AML-193 (cell line): ENCODE data around the gene AGAP1.
"Not testable (repeated sequence)": the region's sequence is repeated elsewhere in the genome, so short reads cannot be mapped to it uniquely, and the experiment has no call there.

Experiments
- DNase-seq, 2 experiments: peaks; one replicate each; lab custom pipeline; 2025; lab: John Stamatoyannopoulos, UW

Gene AGAP1

DNA sequence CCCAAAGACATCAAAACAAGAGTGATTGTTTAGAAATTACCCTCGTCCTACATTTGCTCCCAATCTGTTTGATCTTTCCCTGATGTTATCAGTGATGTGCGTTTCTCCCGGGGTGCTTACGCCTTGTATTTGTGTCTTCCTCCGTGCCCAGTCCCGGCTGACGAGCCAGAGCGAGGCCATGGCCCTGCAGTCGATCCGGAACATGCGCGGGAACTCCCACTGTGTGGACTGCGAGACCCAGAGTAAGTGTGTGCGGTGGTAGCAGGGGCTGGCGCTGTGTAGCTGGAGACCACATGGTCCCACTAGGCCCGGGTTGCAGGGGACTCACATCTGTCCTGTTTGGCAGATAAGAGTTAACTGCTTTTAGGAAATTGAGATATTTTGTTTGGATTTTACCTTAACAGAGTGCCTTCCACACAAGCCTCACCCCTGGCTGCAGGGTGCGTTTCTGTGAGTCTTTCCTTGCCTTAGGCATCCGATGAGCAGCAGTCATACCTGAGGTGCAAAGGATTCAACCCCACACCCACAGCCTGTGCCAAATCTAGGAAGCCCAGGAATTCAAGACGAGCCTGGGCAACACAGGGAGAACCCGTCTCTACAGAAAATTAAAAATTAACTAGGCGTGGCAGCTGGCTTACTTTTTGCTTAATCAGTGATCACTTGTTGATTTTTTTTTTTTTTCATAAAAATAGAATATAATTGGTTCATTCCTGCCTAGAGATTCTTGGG lies 546.9 kb downstream of the AGAP1 start:
- no peak for DNase-seq

DNA sequence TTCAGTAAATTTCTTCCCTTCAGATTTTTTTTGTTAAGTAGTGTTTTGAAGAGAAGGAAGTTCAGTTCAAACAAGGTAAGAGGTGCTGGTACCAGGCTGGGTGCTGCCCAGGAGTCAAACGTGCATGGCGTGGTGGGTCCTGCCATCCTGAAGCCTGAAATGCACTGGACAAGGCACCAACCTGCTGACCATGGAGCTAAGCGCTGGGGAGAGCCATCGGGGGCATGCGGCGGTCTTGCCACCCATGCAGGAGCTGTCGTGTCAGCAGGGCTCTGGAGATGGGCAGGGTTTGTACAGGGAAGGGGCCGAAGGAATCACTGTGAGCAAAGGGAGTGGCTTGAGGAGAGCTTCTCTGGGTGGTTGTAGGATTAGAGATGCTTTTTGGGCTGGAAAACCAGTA lies 547.8 kb downstream of the AGAP1 start:
- no peak for DNase-seq

DNA sequence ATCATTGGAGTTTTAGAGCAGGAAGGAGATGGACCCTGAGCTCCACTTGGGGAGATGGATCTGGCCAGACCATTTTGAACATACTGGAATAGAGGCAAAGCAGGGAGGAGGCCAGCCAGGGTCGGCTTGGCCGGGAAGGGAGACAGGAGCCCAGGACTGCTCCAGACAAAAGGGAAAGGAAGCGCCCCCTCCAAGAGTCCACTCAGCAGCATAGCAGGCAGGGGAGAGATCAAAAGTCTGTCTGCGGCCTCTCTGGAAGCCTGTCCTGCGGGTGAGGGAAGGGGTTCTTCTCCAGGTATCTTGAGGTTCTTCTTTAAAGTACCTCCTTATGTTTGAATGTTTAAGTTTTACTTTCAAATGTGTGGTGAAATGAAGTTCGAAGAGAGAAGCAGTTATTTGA lies 548.2 kb downstream of the AGAP1 start:
- no peak for DNase-seq

DNA sequence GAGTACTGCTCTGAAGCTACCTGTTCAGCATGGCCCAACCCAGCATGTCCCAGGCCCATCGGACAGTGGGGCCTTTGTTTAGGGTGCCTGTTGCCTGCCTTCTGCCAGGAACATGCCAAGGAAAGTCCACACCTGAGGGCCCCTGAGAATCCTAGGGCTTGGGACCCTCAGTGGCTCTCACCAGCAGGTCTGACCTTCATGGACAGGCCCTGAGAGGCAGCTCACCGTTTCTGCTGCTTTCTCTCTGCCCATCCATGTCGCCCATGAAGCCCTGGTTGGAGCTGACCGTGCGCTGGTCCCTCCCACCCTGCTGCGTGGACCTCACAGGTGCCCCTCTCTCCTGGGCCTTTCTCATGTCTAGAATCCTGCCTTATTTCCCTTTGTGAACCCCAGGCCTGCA lies 550.3 kb downstream of the AGAP1 start:
- DNase-seq = no peak

DNA sequence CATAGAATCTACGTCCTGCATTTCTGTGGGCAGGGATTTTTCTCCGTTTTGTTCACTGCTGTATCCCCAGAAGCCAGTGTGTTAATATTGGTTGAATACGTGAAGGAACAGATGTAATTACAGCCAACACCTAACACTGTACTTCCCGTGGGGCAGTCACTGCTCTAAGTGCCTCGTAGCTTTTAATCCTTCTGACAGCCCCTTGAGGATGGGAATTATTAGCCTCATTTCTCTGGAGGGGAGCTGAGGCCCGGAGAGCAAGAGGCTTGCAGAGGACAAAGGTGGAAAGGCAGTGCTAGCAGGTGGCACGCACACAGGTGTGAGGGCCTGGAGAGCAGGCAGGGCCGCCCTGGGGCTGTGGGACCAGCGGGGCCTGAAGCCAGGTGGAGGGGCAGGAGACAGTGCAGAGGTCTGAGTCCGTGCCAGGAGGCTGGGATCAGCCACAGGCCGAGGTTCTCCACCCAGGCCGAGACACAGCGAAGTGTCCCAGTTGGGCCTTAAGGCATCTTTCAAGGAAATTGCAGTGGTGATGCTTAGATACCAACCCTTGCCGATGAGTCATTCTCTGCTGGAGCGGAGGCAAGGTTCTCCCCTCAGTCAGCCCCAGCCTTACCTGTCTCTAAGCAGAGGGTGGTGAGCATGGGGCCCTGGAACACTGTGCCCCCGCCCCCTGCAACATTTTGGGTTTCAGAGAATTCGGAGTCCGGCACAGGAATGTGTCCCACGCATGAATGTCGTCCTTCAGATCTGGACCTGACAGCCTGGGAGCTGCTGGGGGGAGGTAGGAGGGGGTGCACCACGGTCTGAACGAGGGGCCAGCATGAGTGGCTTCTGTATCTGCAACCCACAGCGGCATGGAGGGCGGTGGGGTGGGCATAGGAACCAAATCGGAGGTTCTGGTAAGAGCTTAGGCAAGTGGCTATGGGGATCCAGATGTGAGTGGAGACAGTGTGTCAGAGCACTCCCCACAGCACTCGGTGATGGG lies 551.7 kb downstream of the AGAP1 start:
- no peak for DNase-seq

DNA sequence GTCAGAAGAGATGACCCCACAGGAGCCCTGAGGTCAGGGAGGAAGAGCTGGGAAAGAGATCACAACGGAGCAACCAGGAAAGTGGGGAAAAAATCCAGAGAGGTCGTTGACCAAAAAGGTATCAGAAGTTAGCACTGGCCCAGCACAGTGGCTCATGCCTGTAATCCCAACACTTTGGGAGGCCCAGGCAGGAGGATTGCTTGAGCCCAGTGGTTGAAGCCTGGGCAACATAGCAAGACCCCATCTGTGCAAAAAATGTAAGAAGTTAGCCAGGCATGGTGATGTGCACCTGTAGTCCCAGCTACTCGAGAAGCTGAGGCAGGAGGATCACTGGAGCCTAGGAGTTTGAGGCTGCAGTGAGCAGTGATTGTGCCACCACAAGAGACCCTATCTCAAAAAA lies 552.9 kb downstream of the AGAP1 start:
- no peak for DNase-seq

DNA sequence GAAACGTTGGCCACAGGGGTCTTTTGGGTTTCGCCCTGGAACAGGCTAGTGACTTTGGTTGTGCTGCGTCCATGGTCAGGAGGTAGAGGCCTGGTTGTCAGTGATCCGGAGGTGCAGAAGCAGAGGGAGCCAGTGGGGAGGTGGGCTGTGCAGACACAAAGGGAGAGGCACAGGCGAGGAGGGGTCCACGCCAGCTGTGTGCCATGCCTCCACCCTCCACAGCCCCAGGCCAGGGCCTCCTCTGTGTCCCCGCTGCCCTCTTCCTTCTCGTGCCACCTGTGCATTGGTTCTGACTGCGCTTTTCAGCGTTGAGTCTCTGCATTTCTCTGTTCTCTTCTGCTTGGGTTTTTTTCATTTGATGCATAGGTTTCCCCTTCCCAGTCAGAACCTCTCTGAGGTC lies 553.3 kb downstream of the AGAP1 start:
- no peak for DNase-seq

DNA sequence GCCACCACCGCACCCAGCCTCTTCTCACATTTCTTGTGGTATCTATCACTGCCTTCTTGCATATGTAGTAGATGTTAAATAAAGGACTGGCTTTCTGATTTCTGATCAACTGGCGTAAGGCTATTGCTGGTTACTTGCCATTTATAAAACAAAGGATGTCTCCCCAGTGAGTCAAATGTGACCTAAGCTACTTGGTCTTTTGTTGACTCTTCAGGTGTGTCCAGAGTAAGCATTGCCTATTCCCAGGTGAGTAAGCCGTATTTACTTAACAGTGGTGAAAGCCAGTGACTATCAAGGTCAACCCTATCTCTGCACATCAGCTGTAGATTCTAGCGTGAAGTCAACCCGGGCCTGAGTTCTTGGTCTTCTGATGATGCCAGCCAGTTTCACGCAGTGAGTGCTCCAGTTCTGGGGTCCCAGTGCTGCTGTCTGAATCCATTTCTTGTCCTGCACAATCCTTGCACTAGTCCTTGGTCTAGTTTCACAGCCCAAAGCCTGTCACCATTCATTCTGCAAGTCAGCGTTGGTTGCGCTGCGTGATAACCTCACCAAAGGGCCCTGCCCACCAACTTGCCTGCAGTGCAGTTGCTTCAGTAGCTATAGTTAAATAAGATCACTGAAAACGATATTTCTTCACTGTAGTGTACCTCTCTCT lies 554.2 kb downstream of the AGAP1 start:
- DNase-seq = no peak

DNA sequence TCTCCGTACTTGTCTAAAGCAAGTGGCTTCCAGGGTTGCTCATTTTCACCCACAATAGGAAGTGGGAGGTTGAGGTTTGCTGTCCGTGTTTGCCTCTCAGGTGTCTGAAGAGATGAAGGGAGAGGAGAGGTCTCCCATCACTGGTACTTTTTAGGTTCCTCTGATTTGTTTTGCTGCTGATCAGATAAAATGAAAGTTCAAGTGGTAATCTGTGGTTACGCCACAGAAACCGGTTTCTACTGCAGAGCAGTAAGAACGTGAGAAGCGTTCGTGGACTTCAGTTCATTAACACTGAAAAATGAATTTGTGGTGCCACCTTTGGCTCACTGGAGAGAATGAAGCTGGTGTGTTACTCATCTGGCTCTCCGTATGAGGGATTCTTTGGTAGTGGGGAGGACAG lies 556.1 kb downstream of the AGAP1 start:
- no peak for DNase-seq

DNA sequence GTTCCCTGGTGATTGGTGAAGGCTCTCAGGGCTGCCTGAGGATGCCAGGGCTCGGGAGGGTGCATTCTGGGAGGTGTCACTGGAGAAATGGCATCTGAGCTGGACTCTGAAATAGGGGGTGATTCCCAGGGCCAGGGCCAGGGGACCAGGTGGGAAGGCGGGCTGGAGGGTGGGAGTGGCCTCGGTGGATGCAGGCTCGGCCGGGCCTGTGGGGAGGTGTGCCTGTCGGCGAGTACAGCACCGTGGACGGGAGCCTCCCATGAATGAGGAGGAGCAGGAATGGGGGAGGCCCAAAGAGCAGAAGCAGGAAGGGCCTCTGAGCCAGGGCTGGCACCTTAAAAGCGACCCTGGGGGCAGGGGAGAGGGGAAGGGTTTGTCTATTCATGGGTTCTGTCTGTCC lies 557.5 kb downstream of the AGAP1 start:
- DNase-seq = no peak

DNA sequence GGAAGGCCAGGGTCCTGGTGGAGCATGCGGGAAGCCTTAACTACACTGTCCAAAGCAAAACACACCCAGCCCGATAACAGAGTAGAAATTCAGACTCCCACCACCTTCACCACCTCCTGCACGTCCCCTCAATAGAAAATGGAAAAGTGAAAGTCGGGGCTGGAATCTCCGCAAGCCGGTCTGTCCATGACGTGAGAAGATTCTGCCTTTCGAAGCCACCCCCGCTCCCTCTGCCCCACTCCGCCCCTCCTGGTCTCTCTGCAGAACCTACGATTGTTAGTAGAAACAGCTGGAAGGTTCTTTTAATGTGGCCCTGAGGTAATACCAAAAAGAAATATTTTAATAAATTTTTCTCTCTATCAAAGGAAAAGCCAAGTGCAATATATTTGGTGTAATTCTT lies 558.0 kb downstream of the AGAP1 start:
- DNase-seq = no peak

DNA sequence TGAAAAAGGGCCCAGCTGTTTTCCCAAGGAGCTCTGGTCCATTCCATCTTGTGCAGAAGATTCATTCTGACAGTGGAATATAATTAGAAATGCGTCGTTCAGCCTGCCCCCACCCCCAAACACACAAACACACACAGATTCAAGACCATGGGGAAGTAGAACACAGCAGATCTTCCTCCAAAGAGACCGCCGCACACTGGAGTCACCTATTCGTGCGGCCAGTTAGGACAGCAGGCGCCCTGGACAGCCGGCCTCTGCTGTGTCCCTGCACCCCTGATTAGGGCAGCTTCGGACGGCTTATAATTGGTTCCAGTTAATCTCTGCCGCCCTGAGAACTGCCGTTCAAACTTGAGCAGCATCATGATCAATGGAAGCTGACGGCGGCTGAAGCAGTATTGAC lies 558.4 kb downstream of the AGAP1 start:
- DNase-seq = no peak

DNA sequence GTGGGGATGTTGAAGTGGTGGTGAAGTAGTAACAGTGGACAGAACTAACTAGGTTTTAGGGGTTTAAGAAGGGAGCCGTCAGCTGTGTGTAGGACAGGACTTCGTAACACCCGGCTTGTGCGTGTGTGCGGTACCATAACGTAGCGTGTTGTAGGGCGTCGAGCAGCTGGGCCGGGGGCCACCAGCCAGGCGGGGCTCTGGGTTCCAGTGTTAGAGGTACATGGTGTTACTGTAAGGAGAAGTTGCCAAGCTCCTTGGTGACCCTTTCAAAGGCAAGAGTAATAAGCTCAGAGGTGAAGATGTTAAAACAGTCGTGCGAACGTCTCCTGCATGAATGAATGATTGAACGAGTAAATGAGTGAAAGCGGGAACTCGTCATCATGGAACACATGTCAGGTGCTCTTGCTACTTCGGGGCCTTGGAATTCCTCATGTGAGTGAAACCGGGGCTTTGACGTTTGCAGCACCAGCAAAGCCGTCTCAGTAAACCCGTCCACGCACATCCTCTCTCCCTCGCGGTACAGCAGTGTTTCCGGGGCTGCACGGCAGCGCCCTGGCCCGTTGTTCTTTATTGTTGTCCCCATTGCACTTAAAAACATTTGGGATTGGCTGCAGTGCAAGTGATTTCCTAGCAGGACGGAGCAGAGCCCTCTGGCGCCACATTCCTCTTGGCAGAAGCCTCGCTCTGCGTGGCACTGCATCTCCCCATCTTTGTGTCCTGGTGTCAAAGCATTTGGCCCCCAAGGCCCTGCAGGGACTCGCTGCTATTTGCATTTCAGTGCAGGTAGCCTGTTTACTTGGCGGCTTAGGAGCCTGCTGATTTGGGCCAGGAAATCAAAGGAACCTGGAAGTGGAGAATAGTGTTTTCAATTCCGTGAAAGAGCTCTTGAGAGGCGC lies 559.3 kb downstream of the AGAP1 start:
- no peak for DNase-seq

DNA sequence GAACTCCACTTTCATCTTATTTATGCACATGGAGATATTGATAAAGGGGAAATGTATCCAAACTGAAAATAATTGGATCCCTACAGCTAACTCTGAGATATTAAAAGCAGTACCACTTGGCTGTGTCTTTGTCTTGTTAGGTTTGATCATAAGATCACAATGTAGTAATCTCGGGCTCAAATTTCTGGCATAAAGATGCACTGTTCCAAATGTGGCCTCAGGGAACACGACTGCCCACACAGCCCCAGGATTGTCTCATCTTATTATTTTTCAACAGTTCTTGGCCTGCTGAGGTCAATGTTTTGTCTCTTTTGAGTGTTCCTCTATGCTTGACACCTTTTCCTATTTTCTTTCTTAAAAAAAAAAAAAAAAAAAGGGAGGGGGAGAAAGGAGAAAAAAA lies 560.3 kb downstream of the AGAP1 start:
- no peak for DNase-seq

DNA sequence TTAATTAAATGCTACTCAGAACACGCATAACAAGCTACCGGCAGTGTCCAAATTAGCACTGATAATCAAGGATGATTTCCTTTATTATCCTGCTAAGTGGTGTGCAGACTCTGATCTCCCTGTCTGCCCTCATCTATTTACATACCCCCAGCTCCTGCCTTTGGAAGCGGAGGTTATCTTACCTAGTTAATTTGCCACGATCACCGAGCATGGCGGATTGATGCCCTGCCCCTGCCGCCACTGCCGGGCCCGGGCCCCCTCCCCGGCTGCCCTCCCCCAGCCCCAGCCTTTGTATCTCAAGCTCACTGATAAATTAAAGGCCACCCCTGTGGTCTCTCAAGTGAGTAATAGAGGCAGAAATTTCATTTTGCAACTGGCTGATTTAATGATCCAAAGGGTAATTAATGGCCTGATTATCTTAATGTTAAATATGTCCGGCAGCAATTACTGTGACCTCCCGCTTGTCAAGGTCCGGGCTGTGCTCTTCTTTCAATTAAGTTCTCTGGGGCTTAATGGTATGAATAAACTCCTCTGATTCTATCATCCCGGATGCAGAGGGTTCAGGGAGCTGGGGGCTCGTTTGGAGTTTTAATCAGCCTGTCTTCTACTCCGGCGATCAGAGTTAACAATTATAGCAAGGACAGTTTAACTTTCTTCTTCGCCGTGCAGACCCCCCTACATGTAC lies 560.9 kb downstream of the AGAP1 start:
- DNase-seq = no peak

DNA sequence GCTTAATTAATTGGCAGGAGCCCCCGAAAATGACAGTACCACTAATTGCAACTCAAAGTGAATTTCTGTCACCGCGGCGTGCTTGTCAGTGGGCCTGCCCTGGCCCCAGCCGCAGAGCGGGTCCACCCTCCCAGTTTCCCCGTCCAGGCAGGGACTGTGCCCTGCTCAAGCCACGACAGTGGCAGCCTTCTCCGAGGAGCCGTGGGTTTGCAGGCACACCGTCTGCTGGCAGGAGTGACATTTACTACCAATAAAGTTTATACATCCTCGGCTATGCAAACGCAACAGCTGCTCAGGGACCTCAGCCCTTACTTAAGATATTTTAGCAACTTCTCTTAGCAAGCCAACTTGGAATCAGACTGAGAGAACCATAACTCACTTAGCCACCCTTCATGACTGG lies 561.6 kb downstream of the AGAP1 start:
- DNase-seq = no peak

DNA sequence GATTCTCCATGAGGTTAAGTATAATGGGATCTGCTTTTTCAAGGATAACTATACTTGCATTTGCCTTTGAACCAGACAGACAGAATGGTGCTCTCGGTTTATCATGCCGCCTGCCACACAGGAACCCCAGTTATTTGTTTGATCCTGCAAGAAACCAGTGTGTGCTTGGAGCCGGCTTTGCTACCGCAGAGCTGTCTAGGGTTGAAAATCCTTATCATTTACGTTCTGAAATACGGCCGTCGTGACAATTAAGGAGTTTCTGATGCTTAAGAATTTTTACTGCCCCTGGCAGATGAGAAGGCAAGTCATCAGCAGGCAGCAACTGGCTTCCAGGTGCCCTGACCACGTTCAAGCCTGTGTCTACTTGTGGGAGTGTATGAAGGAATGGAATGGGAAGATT lies 562.3 kb downstream of the AGAP1 start:
- no peak for DNase-seq

DNA sequence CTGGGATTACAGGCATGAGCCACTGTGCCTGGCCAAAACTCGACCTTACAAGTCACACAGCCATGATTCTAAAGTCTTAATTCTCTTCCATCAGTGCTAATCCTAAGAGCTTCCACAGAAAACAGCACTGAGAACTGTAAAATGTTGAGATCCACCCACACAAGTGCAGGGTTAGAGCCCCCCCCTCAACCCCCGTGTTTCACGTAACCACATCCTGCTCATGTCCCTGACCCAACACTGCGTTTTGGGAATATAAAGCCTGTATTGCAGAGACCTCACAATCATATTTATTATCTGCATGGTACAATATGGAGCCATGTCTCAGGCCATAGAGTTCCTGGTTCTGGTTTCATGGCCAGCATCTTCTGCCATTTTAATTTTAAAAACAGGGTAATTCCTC lies 563.5 kb downstream of the AGAP1 start:
- DNase-seq = no peak

DNA sequence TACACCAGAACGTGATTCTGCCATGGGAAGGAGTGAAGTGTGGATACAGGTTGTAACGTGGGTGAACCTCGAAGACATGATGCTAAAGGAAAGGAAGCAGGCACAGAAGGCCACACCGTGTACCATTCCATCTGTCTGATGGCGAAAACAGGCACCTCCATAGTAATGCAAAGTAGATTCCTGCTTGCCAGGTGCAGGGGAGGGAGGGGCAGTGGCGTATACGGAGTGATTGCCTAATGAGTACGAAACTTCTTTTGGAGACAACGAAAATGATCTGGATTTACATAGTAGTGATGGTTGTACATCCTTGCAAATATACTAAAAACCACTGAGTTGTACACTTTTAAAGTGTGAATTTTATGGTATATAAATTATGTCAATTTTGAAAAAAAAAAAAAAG lies 567.7 kb downstream of the AGAP1 start:
- DNase-seq = no peak

DNA sequence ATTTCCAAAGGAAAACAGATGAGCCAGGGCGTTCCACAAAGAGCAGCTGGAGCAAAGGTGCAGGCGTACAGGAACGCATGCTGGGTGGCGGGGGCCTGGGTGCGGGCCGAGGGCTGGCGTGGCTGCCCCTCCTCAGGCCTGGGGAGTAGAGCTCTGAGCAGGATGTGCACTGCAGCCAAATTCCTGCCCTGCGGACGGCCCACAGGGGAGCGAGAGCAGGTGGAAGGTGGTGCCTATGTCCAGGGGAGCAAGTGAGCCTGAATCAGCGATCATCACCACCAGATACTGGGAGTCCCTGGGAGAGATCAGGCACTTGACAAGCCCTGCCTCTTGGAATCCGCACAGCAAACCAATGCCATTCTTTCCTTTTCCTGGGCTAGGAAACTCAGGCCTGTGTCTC lies 568.1 kb downstream of the AGAP1 start:
- DNase-seq = no peak

DNA sequence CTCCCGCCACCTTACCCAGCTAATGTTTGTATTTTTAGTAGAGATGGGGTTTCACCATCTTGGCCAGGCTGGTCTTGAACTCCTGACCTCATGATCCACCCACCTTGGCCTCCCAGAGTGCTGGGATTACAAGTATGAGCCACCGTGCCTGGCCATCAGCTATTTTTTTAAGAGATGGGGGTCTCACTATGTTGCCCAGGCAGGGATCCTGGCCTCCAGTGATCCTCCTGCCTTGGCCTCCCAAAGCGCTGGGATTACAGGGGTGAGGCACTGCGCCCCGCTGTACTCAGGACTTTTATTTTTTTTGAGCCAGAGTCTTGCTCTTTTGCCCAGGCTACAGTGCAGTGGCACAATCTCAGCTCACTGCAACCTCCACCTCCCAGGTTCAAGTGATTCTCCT lies 569.0 kb downstream of the AGAP1 start:
- not testable (repeated sequence) for DNase-seq
